ENCODE measurements around the gene IL1RAP. TPM values are rescaled to one million over a fixed set of nuclear protein-coding genes. Genes with fewer than 3 reads are reported as not detected.

The IL1RAP gene
- total and polyA plus RNA-seq, 2 donors (not counting 3 experiments of a cell fraction or from before 2014, with no cell fraction given), result 4.3 to 9.2 TPM

- Histone ChIP-seq H3K27me3 (ENCODE audit: control insufficient read depth in 2 of 2, insufficient read depth in 2 of 2, low read length in 2 of 2) (no peaks in the 10 kb centered on the region), H3K9me3 (replicated peaks; ENCODE audit: control insufficient read depth, insufficient read depth, low read length) (no peaks in the 10 kb centered on the region), H3K4me3 (replicated peaks in 1 of 3; ENCODE audit: insufficient read depth in 1 of 3, low read depth in 1 of 3, low read length in 3 of 3) (no peak overlapping the region), H3K9ac (replicated peaks; ENCODE audit: extremely low read depth, insufficient read depth, low read length) (no peak overlapping the region), H3K79me2 (ENCODE audit: control insufficient read depth, insufficient read depth, low read length) (no peaks in the 10 kb centered on the region), H3K9me1 (replicated peaks; ENCODE audit: control insufficient read depth, extremely low read depth, insufficient read depth, low read length) (no peaks in the 10 kb centered on the region), H4K20me1 (replicated peaks; ENCODE audit: control insufficient read depth, extremely low read depth, insufficient read depth, low read length) (no peaks in the 10 kb centered on the region), H3K36me3 (ENCODE audit: control insufficient read depth in 2 of 2, extremely low read depth in 1 of 2, insufficient read depth in 2 of 2, low read length in 2 of 2) (no peaks in the 10 kb centered on the region), H3K27ac (ENCODE audit: insufficient read depth, low read depth, low read length) (no peak overlapping the region), H3K4me1 (ENCODE audit: control insufficient read depth, extremely low read depth, insufficient read depth, low read length) (no peaks in the 10 kb centered on the region), H3K4me2 (ENCODE audit: insufficient read depth, low read length) (no peak overlapping the region), H2AFZ (ENCODE audit: low read depth, low read length) (no peak overlapping the region)
- intact Hi-C loops (cut with micrococcal nuclease) (no loop called here), dilution Hi-C loops (cut with MboI; ENCODE audit: extremely low pct_ligation_motif_present, low sequenced_read_pairs) (no loop called here)
- no peak for DNase-seq (ENCODE audit: low read depth, low spot score)
- FAIRE-seq, result no peak
- CTCF ChIA-PET, result interaction anchor here (1.0 kb wide), 1 partner anchor 11 kb away, joined by 4 read pairs; no protein-coding TSS in a partner anchor
- POLR2A ChIA-PET, result no interaction called here
- no TSS peak for BruUV-seq (replicated peaks)
- TF ChIP-seq JUN (IDR thresholded peaks at IDR 0.05; ENCODE audit: borderline replicate concordance, insufficient read depth, insufficient read length, low read depth) (no peak), EZH2 (IDR thresholded peaks at IDR 0.05; ENCODE audit: borderline replicate concordance, low read depth, low read length, severe bottlenecking) (no peak), POLR2AphosphoS5 (IDR thresholded peaks at IDR 0.05; ENCODE audit: insufficient read depth, low read depth, low read length) (no peak), GATA2 (IDR thresholded peaks at IDR 0.05; ENCODE audit: insufficient read depth, insufficient read length, low read depth, low read length) (no peak), FOS (IDR thresholded peaks at IDR 0.05; ENCODE audit: borderline replicate concordance, insufficient read depth, low read length) (no peak), POLR2A (IDR thresholded peaks at IDR 0.05; ENCODE audit: low read depth, low read length) (no peak), MYC (IDR thresholded peaks at IDR 0.05; ENCODE audit: low read depth, low read length) (no peak)
- TF ChIP-seq, protein P1, sequence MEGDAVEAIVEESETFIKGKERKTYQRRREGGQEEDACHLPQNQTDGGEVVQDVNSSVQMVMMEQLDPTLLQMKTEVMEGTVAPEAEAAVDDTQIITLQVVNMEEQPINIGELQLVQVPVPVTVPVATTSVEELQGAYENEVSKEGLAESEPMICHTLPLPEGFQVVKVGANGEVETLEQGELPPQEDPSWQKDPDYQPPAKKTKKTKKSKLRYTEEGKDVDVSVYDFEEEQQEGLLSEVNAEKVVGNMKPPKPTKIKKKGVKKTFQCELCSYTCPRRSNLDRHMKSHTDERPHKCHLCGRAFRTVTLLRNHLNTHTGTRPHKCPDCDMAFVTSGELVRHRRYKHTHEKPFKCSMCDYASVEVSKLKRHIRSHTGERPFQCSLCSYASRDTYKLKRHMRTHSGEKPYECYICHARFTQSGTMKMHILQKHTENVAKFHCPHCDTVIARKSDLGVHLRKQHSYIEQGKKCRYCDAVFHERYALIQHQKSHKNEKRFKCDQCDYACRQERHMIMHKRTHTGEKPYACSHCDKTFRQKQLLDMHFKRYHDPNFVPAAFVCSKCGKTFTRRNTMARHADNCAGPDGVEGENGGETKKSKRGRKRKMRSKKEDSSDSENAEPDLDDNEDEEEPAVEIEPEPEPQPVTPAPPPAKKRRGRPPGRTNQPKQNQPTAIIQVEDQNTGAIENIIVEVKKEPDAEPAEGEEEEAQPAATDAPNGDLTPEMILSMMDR (IDR thresholded peaks at IDR 0.05; ENCODE audit: extremely low read depth in 1 of 2, insufficient read depth in 1 of 2, low read depth in 1 of 2, low read length in 2 of 2), result no peak
- TF ChIP-seq, protein P2, sequence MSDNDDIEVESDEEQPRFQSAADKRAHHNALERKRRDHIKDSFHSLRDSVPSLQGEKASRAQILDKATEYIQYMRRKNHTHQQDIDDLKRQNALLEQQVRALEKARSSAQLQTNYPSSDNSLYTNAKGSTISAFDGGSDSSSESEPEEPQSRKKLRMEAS (IDR thresholded peaks at IDR 0.05; ENCODE audit: insufficient read depth, insufficient read length), result no peak
Observed at GRCh38 chr3:190546881-190547510, 33.1 kb downstream of the IL1RAP start.

All from endothelial cell of umbilical vein (primary cell).